ENCODE data around the gene TEK.

TEK gene

GRCh38 chr9:27176971-27177370, 67.9 kb downstream of the TEK start:
- no peak for DNase-seq

GRCh38 chr9:27179245-27179865, 70.3 kb downstream of the TEK start:
- DNase-seq, result no peak

GRCh38 chr9:27181381-27181780, 72.4 kb downstream of the TEK start:
- DNase-seq, result no peak

- DNase-seq, result no peak
Measured at GRCh38 chr9:27182421-27182820, 73.4 kb downstream of the TEK start.

DNA sequence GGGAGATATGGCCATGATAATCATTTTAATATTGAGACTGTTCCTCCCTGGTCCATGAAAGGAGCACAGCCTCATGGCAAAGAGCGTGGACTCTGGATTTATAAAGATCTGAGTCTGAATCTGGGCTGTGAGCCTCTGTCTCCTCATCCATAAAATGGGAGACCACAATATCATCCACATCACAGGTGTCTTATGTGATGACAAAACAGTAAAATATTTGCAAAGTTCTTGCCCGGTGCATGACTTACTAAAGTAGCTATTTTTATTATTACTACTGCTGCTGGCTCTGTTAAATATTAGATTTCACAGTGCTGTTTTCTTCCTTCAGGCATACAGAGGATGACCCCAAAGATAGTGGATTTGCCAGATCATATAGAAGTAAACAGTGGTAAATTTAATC, 74.1 kb downstream of the TEK start:
- DNase-seq, result no peak

DNA sequence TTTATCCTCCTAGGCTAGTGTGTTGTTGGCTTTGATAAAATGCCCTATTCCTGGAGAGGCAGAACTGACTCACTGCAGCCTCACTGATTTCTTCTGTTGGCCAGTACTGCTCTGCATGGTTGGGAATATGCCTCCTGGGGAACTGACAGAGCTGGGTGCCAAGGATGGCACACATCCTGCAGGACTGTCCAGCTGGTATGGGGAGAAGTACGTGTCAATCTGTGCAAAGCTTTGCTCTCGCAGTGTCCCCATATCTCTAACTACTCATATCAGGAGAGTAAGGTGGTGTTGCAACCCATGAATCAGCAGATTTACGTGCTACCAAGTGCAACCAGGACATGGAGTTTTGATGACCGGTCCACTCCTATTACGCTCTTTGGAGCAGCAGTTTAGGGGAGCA, 74.7 kb downstream of the TEK start:
- DNase-seq, result no peak

DNA sequence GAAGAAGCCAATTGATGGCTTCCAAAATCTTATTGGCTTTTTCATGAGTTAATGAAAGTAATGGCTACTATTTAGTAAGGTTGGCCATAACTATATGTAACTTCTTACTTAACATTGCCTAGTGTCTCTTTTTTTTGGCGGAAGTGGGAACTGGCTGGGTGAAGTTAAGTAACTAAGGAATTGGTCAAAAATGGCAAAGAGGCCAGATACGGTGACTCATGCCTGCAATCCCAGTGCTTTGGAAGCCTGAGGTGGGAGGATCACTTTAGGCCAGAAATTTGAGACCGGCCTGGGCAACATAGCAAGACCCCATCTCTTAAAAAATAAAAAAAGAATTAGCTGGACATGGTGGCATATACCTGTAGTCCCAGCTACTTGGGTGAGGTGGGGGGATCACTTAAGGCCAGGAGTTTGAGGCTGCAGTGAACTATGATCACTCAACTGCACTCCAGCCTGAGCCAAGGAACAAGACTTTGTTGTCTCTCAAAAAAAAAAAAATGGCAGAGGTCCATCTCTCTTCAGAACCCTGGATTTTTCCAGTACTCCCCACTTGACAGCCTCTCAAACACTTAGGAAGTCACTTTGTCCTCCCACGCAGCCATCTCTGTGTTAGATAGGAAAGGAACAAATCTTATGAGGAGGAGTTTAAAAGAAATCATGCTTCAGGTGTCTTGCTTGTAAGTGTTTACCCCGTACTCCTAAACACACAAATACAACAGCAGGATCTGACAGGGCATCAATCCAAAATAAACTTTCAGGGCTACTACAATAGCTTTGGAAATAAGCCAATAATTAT, 75.7 kb downstream of the TEK start:
- peak in 1 of 56 donors; percentile 1 for DNase-seq

DNA sequence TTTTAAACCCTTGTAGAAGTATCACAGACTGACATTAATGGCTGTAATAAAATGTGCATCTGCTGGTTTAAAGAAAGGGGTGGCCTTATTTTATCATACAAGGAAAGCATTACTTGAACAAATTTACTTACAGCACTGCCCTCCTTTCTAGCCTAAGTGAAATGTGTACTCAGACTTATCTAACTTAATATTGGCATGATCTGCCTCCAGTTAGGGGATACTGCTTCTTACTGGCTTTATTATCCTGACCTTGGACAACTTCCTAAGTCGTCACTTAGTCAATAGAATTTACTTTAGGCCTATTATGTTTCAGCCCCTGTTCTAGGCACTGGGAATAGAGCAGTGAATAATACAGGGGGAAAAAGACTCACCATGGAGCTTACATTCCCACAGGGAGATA, 79.4 kb downstream of the TEK start:
- DNase-seq, result no peak

DNA sequence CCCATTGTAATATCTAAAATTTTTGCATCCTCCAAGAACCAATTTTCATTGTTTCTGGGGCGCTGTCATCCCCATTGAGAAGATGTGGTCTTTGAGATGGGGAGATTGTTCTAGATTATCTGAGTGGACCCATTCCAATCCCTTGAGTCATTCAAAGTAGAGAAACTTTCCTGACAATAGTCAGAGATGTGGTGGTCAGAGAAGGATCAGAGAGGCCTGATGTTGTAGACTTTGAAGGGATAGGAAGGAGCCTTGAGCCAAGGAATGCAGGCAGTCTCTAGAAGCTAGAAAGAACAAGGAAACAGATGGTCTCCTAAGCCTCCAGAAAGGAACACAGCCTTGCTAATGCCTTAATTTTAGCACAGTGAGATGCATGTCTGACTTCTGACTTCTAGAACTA, 80.4 kb downstream of the TEK start:
- DNase-seq, result no peak

DNA sequence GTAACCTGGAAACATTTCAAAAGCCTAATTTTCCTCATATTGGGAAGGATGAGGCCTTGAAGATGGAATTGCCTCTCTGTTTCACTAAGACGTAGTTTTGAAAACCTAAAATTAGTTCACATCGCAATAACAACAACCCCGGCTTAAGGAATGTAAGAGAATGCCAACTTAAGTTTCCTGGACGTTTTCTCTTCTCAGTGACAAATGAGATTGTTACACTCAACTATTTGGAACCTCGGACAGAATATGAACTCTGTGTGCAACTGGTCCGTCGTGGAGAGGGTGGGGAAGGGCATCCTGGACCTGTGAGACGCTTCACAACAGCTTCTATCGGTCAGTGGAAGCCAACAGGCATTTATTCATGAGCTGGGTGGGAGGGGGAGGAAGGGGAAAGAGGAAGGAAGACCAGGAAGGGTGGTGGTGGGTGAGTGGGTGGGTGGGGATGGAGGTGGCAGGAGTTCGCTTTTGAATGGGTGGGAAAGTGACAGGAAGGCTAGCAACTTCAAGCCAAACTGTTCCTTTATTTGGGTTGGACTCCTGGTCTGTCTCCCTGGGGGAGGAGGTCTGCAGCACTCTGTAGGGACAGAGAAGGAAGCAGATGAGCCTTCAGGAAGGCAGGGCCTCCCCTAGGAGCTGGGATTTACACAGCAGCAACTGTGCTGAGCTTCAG, 83.4 kb downstream of the TEK start:
- no peak for DNase-seq

DNA sequence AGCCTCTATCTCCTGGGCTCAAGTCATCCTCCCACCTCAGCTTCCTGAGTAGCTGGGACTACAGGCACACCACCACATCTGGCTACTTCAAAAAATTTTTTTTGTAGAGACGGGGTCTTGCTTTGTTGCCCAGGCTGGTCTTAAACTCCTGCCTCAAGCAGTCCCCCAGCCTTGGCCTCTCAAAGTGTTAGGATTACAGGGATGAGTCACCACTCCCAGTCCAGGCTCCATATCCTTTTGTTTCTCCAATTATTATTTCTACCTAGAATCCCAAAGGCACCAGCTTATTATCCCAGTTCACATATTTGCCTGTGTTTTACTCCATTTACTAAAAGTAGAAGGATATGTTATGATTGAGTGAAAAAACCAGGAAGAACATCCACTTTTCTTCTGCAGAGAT, 84.9 kb downstream of the TEK start:
- DNase-seq, result no peak

- DNase-seq, result peak in 2 of 56 donors; percentile 6 to 17
Measured at GRCh38 chr9:27194401-27195091, 85.5 kb downstream of the TEK start.

- DNase-seq, result no peak
Measured at GRCh38 chr9:27195191-27195590, 86.2 kb downstream of the TEK start.

GRCh38 chr9:27196383-27196782, 87.4 kb downstream of the TEK start:
- DNase-seq, result no peak

DNA sequence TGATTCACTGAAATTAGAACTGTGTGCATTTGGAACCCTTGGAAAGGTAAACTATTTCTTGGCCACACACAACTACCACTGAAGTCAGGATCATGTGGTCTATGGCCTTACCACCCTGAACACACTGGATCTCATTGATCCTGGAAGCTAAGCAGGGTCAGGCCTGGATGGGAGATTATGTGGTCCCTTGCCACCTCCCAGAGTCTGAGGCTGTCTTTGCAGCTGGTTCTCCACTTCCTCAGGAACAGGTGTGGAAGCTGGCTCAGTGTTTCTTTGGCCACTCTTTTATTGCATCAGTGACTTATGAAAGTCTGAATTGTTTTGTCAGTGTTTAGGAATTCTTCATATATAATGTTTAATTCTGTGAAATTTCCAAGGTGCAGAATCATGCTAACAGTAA, 89.2 kb downstream of the TEK start:
- DNase-seq, result peak in 1 of 56 donors; percentile 3

DNA sequence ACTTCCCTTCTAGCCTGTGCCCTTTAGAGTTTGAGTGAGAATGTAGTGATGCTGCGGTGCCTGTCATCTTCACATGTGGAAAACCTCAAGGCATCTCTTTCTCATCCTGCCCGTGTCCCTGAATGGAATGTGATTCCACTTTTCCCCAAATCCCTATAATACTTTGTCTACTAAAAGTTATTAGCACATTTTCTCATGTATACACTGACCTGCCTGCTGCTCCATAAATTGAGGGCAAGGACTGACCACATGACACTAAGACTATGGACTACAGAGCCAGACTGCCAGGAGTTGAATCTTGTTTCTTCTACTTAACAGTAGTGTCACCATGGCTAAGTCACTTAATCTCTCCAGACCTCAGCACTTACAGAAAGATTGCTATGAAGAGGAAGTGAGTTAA, 93.0 kb downstream of the TEK start:
- DNase-seq, result no peak

- DNase-seq, result no peak
Measured at GRCh38 chr9:27203783-27204182, 94.8 kb downstream of the TEK start.

- no peak for DNase-seq
Measured at GRCh38 chr9:27204578-27204977, 95.6 kb downstream of the TEK start.

GRCh38 chr9:27205198-27205597, 96.2 kb downstream of the TEK start:
- DNase-seq, result no peak

DNA sequence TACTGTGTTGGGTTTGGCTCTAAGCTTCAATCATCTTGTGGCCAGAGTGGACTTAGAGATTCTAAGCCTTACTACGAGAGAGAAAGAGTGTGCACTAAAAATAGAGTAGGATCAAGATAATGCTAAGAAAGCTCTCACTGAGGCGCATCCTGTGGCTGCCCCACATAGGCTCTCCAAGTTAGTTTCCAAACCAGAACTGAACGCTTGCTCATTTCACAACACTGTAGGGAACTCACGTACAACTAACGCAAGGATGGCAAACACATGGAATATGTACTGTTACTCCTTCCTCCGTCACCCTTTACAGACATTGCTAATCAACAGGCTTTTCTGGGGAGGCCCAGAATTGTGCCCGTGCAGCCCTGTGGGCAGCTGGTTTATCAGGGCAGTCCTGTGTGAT, 97.0 kb downstream of the TEK start:
- no peak for DNase-seq

DNA sequence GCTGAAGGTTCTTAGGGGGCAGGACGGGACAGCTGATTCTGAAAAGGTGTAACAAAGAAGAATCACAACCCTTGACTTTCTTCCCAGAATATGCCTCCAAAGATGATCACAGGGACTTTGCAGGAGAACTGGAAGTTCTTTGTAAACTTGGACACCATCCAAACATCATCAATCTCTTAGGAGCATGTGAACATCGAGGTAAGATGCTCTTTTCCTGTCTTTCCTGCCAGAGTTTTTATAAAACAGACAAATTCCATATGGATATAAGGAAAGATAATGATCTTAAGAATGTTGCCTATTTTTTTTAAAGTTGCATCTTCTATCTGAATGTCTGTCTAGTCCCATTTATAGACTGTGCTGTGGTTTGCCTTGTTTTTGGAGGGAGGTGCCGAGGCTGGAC, 100.0 kb downstream of the TEK start:
- no peak for DNase-seq

GRCh38 chr9:27210588-27210987, 101.6 kb downstream of the TEK start:
- no peak for DNase-seq
